ENCODE results near the gene ALDOC.

GRCh38 chr17:28573966-28574480 lies 2.7 kb downstream of the ALDOC start:
- TF ChIP-seq CTCF (conservative IDR thresholded peaks at IDR 0.05 in 1 of 2, IDR thresholded peaks at IDR 0.05 in 1 of 2; ENCODE audit: low read depth in 1 of 2, low read length in 2 of 2) (no peak), EZH2 (IDR thresholded peaks at IDR 0.05; ENCODE audit: low read length, missing control alignments) (no peak)

Measured in fibroblast of lung (primary cell).